Endodermal cell (in vitro differentiated cells): ENCODE measurements around the gene LRP11. TPM values are rescaled to one million over a fixed set of nuclear protein-coding genes. Genes with fewer than 3 reads are reported as not detected.

Experiments
- DNase-seq: peaks from one replicate; pipeline ENCODE4 v3.0.0-alpha.2; 2017
- H3K27ac ChIP-seq: 2 replicates; pipeline ENCODE4 v1.5.1; 2013; ENCODE audit warnings: mild to moderate bottlenecking, low read depth, low read length, moderate library complexity
- H3K27me3 ChIP-seq: 2 replicates; pipeline ENCODE4 v1.6.1; 2013; ENCODE audit warnings: mild to moderate bottlenecking, low read length, moderate library complexity; ENCODE audit not compliant: insufficient read depth, control insufficient read depth, poor library complexity, severe bottlenecking
- H3K36me3 ChIP-seq: 2 replicates; pipeline ENCODE4 v1.7.0; 2013; ENCODE audit warnings: mild to moderate bottlenecking, low read length, moderate library complexity; ENCODE audit not compliant: control insufficient read depth, insufficient read depth
- H3K4me1 ChIP-seq: one replicate; pipeline ENCODE4 v1.7.0; 2013; ENCODE audit warnings: low read length; ENCODE audit not compliant: control insufficient read depth, insufficient read depth
- H3K4me3 ChIP-seq: 2 replicates; pipeline ENCODE4 v1.5.1; 2013; ENCODE audit warnings: mild to moderate bottlenecking, low read length, moderate library complexity
- H3K9ac ChIP-seq: 2 replicates; pipeline ENCODE4 v1.6.1; 2013; ENCODE audit warnings: mild to moderate bottlenecking, low read length, moderate library complexity; ENCODE audit not compliant: poor library complexity, severe bottlenecking; ENCODE audit errors: extremely low read depth
- H3K9me3 ChIP-seq: 2 replicates; pipeline ENCODE4 v1.6.1; 2013; ENCODE audit warnings: mild to moderate bottlenecking, low read length, moderate library complexity; ENCODE audit not compliant: control insufficient read depth
- H3K27ac Mint-ChIP-seq: 2 replicates; pipeline ENCODE4 v1.8.0; 2020; ENCODE audit warnings: mixed read lengths
- H3K27me3 Mint-ChIP-seq: 2 replicates; pipeline ENCODE4 v1.8.0; 2021; ENCODE audit warnings: mild to moderate bottlenecking, mixed read lengths; ENCODE audit not compliant: insufficient read depth
- H3K36me3 Mint-ChIP-seq: 2 replicates; pipeline ENCODE4 v1.8.0; 2020; ENCODE audit warnings: low read depth, mixed read lengths
- H3K4me1 Mint-ChIP-seq: 2 replicates; pipeline ENCODE4 v1.8.0; 2020; ENCODE audit warnings: mixed read lengths
- H3K4me3 Mint-ChIP-seq: 2 replicates; pipeline ENCODE4 v1.8.0; 2020; ENCODE audit warnings: mild to moderate bottlenecking, moderate library complexity, mixed read lengths
- H3K9me3 Mint-ChIP-seq: 2 replicates; pipeline ENCODE4 v1.8.0; 2020; ENCODE audit warnings: mild to moderate bottlenecking, mixed read lengths
- WGBS, 2 experiments: methylation state at CpG; one replicate each; pipeline versions ENCODE4 v1.1.5 to v1.1.7; 2013; ENCODE audit warnings: missing lambda C conversion rate in 2 of 2, mixed read lengths in 1 of 2; ENCODE audit not compliant: insufficient coverage in 1 of 2, insufficient read length in 1 of 2; 5-methylcytosine and 5-hydroxymethylcytosine counted together
- long read RNA-seq, 4 experiments: library from polyadenylated mRNA in 2 of 4; library from RNA in 1 of 4; library from capped mRNA in 1 of 4; stranded (forward) in 3 of 4; unstranded in 1 of 4; transcript quantifications; one replicate each; pipeline ENCODE4 v2.0.0, GENCODE V29; 2020 to 2021; ENCODE audit warnings: inconsistent platforms in 1 of 4
- polyA plus RNA-seq, 2 experiments: library from polyadenylated mRNA; stranded (reverse); fragments of 50-300 nt; gene quantifications; one replicate each; pipeline ENCODE4 v1.2.3, GENCODE V29; 2013
- total RNA-seq, 2 donors: library from RNA; stranded (reverse); fragmentation: NEBNext Ultra II Directional in 1 of 2; extraction: Animal tissue kit (Norgen Biotek cat#: 25700) in 1 of 2; gene quantifications; 2 replicates in 1 of 2; 3 replicates in 1 of 2; pipeline ENCODE4 v1.2.1, GENCODE V29; 2021
- TF ChIP-seq, protein P1 (sequence below): fragments of 200-600 bp; sonication (generic); conservative IDR thresholded peaks from 2 replicates; pipeline ENCODE4 v1.5.0; 2021; ENCODE audit warnings: antibody characterized with exemption, mild to moderate bottlenecking

LRP11 gene, protein sequence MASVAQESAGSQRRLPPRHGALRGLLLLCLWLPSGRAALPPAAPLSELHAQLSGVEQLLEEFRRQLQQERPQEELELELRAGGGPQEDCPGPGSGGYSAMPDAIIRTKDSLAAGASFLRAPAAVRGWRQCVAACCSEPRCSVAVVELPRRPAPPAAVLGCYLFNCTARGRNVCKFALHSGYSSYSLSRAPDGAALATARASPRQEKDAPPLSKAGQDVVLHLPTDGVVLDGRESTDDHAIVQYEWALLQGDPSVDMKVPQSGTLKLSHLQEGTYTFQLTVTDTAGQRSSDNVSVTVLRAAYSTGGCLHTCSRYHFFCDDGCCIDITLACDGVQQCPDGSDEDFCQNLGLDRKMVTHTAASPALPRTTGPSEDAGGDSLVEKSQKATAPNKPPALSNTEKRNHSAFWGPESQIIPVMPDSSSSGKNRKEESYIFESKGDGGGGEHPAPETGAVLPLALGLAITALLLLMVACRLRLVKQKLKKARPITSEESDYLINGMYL
- 1 to 10 TPM; 3.6 to 6.0 TPM for total RNA-seq
- 14.1 TPM for polyA plus RNA-seq (2013, experiment 1 of 2)
- polyA plus RNA-seq (2013, experiment 2 of 2): 13.2 TPM
- long read RNA-seq, experiment 1, partial matches to known transcripts: 2 of 3 reads
- long read RNA-seq, experiment 1, other reads (novel, unspliced or antisense): 0 of 3 reads
- long read RNA-seq, experiment 2, transcript LRP11-201 (7 exons, 3,260 nt): major isoform, 8 of 11 reads
- long read RNA-seq, experiment 2, partial matches to known transcripts: 0 of 11 reads
- long read RNA-seq, experiment 2, other reads (novel, unspliced or antisense): 3 of 11 reads
- long read RNA-seq, experiment 3, partial matches to known transcripts: 1 of 2 reads
- long read RNA-seq, experiment 3, other reads (novel, unspliced or antisense): 0 of 2 reads
- long read RNA-seq, experiment 4: 0 reads

DNA sequence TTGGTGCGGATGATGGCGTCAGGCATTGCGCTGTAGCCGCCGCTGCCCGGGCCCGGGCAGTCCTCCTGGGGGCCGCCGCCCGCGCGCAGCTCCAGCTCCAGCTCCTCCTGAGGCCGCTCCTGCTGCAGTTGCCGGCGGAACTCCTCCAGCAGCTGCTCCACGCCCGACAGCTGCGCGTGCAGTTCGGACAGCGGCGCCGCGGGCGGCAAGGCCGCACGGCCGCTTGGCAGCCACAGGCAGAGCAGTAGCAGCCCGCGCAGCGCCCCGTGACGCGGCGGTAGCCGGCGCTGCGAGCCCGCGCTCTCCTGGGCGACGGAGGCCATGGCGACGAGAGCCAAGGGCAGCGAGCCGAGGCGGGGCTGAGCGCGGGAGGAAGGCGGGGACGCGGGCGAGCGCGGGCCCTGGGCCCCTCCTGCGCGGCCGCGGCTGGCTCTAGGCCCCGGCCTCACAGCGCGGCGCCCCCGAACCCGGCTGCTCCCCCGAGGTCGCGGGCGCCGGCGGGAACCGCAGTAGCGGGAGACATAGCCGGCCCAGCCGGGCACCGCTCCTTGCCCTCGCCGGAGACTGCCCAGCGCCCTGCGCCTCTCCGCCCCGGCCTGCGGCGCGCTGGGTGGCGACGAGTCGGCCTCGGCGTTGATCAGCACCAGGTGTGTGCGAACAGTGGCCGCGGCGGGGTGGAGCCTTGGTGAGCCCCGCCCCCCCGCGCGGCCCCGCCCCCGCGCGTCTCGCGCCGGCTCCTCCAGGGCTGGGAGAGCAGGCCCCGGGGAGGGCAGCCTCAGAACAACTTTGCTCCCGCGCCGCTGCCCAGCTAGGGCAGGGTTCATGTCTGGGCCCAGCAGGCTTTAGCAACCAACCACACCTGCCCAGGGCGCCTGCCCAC lies at the start of gene LRP11:
Gene LRP11 (minus strand): TSS at position 662 of the 880 bp plus-strand sequence. CDS start 339 bp downstream, at position 323.
- WGBS, 2 experiments: 0 to 1% methylated on average over 35 to 110 of the region's 110 CpGs
- H3K9me3 Mint-ChIP-seq: no peaks in the 10 kb centered on the region
- H3K9ac ChIP-seq: no peak within 1 kb of the TSS
- H3K27ac Mint-ChIP-seq: peak within 1 kb of the TSS; percentile 74
- peak within 1 kb of the TSS; percentile 77 for H3K4me3 ChIP-seq
- peaks cover 18% of the 10 kb centered on the region for H3K4me1 Mint-ChIP-seq
- H3K4me1 ChIP-seq: no peaks in the 10 kb centered on the region
- no peaks in the 10 kb centered on the region for H3K9me3 ChIP-seq
- peak within 1 kb of the TSS; percentile 53 for H3K4me3 Mint-ChIP-seq
- no peaks in the 10 kb centered on the region for H3K36me3 ChIP-seq
- H3K27me3 Mint-ChIP-seq: peaks cover 38% of the 10 kb centered on the region
- TF ChIP-seq, protein P1, sequence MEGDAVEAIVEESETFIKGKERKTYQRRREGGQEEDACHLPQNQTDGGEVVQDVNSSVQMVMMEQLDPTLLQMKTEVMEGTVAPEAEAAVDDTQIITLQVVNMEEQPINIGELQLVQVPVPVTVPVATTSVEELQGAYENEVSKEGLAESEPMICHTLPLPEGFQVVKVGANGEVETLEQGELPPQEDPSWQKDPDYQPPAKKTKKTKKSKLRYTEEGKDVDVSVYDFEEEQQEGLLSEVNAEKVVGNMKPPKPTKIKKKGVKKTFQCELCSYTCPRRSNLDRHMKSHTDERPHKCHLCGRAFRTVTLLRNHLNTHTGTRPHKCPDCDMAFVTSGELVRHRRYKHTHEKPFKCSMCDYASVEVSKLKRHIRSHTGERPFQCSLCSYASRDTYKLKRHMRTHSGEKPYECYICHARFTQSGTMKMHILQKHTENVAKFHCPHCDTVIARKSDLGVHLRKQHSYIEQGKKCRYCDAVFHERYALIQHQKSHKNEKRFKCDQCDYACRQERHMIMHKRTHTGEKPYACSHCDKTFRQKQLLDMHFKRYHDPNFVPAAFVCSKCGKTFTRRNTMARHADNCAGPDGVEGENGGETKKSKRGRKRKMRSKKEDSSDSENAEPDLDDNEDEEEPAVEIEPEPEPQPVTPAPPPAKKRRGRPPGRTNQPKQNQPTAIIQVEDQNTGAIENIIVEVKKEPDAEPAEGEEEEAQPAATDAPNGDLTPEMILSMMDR: no peak
- peaks cover 45% of the 10 kb centered on the region for H3K27me3 ChIP-seq
- DNase-seq: peak; percentile 97
- peak within 1 kb of the TSS; percentile 56 for H3K27ac ChIP-seq
- H3K36me3 Mint-ChIP-seq: no peaks in the 10 kb centered on the region

DNA sequence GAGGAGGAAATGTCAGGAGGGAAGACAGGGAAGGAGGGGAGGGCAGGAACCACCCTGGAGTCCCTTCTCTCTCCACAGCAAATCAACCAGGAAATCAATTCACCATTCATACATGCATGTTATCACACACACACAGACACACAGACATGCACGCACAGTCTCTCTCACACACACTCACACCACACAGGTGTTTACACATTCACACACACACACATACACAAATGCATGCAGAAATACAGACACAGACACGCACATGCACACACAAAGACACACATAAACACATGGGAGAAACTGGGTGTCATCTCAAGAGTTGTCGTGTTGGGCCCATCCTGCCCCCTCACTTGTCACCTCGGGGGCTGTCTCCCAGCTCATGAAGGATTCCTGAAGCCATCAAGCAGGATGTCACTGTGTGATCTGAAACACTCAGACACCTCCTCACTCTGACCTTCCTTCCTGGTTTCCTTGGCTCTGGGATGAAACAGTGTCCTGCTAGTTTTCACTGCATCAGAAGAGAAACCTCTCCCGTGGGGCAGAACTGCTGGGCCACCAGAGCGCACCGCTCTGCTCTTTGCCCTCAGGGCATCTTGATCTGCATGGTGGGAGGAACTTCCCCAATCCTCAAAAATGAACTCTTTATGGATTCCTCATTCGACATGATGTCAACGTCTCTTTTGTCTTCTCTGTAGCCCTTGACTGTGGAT lies 49.5 kb upstream of the LRP11 start:
- TF ChIP-seq, protein P1: no peak
- H3K9ac ChIP-seq: no peak overlapping the region
- H3K36me3 Mint-ChIP-seq: no peaks in the 10 kb centered on the region
- H3K27me3 Mint-ChIP-seq: peaks cover 68% of the 10 kb centered on the region
- H3K36me3 ChIP-seq: no peaks in the 10 kb centered on the region
- H3K4me1 ChIP-seq: no peaks in the 10 kb centered on the region
- H3K4me3 Mint-ChIP-seq: no peak overlapping the region
- WGBS, 2 experiments: 72 to 76% methylated on average over 9 of the region's 9 CpGs
- peaks cover 35% of the 10 kb centered on the region for H3K27me3 ChIP-seq
- DNase-seq: peak; percentile 20
- no peak overlapping the region for H3K27ac ChIP-seq
- peaks cover 21% of the 10 kb centered on the region for H3K9me3 Mint-ChIP-seq
- H3K4me3 ChIP-seq: no peak overlapping the region
- H3K27ac Mint-ChIP-seq: no peak overlapping the region
- no peaks in the 10 kb centered on the region for H3K4me1 Mint-ChIP-seq
- H3K9me3 ChIP-seq: no peaks in the 10 kb centered on the region
